ENCODE results near the gene OR4K17. TPM values are rescaled to one million over a fixed set of nuclear protein-coding genes. Genes with fewer than 3 reads are reported as not detected.
"Not testable (repeated sequence)": the region's sequence is repeated elsewhere in the genome, so short reads cannot be mapped to it uniquely, and the experiment has no call there.

The OR4K17 gene, protein sequence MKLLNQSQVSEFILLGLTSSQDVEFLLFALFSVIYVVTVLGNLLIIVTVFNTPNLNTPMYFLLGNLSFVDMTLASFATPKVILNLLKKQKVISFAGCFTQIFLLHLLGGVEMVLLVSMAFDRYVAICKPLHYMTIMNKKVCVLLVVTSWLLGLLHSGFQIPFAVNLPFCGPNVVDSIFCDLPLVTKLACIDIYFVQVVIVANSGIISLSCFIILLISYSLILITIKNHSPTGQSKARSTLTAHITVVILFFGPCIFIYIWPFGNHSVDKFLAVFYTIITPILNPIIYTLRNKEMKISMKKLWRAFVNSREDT
- total RNA-seq (2021): not detected in 2 replicates
- not detected for Bru-seq, nascent RNA
- not detected for BruChase-seq, experiment 1, labeled RNA remaining after a 2-hour chase
- BruChase-seq, experiment 2, labeled RNA remaining after a 6-hour chase: not detected
- long read RNA-seq: 0 reads

DNA sequence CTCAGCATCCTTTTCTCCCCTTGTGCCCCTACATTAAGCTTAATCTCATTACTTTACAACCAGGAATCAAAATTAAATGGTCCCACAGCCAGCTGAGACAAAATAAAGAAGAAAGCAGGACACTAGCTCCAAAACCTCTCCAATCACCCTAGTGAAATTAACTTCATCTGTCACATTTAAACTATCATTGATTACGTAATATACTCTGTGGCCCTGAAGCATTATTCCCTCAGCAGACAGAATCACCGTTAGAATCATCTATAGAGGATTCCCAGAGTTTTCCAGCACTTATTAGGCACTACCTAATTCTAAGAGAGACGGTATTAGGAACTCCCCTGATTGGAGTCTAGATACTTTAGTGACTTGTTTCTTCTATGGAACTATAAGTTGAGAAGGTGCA, at the start of gene OR4K17:
TSS of gene OR4K17 (plus strand) at position 302 of the 400 bp plus-strand sequence. CDS start 6,761 bp downstream, outside the sequence.
- Histone ChIP-seq H3K27me3 (ENCODE audit: insufficient read depth, low read depth) (no peaks in the 10 kb centered on the region), H3K9me2 (ENCODE audit: insufficient read depth) (no peaks in the 10 kb centered on the region), H3F3A (ENCODE audit: insufficient read depth, low read depth) (no peaks in the 10 kb centered on the region), H3K27ac (no peak within 1 kb of the TSS), H2AFZ (no peak within 1 kb of the TSS), H4K20me1 (ENCODE audit: insufficient read depth) (no peaks in the 10 kb centered on the region), H3K9me3 (ENCODE audit: insufficient read depth, low read depth) (no peaks in the 10 kb centered on the region), H3K79me2 (ENCODE audit: low read depth) (no peaks in the 10 kb centered on the region), H3K4me1 (replicated peaks; ENCODE audit: insufficient read depth) (no peaks in the 10 kb centered on the region), H3K4me3 (no peak within 1 kb of the TSS), H3K4me2 (no peak within 1 kb of the TSS), H3K36me3 (ENCODE audit: low read depth) (no peaks in the 10 kb centered on the region)
- intact Hi-C loops (cut with micrococcal nuclease; ENCODE audit: unreplicated experiment): no loop called here
- TF ChIP-seq, protein P1, sequence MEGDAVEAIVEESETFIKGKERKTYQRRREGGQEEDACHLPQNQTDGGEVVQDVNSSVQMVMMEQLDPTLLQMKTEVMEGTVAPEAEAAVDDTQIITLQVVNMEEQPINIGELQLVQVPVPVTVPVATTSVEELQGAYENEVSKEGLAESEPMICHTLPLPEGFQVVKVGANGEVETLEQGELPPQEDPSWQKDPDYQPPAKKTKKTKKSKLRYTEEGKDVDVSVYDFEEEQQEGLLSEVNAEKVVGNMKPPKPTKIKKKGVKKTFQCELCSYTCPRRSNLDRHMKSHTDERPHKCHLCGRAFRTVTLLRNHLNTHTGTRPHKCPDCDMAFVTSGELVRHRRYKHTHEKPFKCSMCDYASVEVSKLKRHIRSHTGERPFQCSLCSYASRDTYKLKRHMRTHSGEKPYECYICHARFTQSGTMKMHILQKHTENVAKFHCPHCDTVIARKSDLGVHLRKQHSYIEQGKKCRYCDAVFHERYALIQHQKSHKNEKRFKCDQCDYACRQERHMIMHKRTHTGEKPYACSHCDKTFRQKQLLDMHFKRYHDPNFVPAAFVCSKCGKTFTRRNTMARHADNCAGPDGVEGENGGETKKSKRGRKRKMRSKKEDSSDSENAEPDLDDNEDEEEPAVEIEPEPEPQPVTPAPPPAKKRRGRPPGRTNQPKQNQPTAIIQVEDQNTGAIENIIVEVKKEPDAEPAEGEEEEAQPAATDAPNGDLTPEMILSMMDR (conservative IDR thresholded peaks at IDR 0.05): no peak
- no peak for TF ChIP-seq EZH2 (IDR thresholded peaks at IDR 0.05; ENCODE audit: low read depth)
- ChIA-PET CTCF (no interaction called here), POLR2A (ENCODE audit: unreplicated experiment) (interaction anchor here (0.6 kb wide), 1 partner anchor 9 kb away, joined by 3 read pairs; no protein-coding TSS in a partner anchor)
- BruUV-seq (replicated peaks): no TSS peak
- DNase-seq: no peak

GRCh38 chr14:20092050-20092449, 18.5 kb upstream of the OR4K17 start:
- TF ChIP-seq, protein P1 (conservative IDR thresholded peaks at IDR 0.05): no peak
- TF ChIP-seq EZH2 (IDR thresholded peaks at IDR 0.05; ENCODE audit: low read depth): no peak
- H3K27me3 ChIP-seq (ENCODE audit: insufficient read depth, low read depth): no peaks in the 10 kb centered on the region
- no peaks in the 10 kb centered on the region for H3F3A ChIP-seq (ENCODE audit: insufficient read depth, low read depth)
- H3K27ac ChIP-seq: no peak overlapping the region
- no peaks in the 10 kb centered on the region for H3K79me2 ChIP-seq (ENCODE audit: low read depth)
- BruUV-seq (replicated peaks): no TSS peak
- DNase-seq: no peak
- H4K20me1 ChIP-seq (ENCODE audit: insufficient read depth): no peaks in the 10 kb centered on the region
- H3K9me2 ChIP-seq (ENCODE audit: insufficient read depth): no peaks in the 10 kb centered on the region; the same call in 1 of the 2 replicates
- H3K4me3 ChIP-seq: no peak overlapping the region
- no peaks in the 10 kb centered on the region for H3K9me3 ChIP-seq (ENCODE audit: insufficient read depth, low read depth)
- H3K4me2 ChIP-seq: no peak overlapping the region
- intact Hi-C loops (cut with micrococcal nuclease; ENCODE audit: unreplicated experiment): no loop called here
- no peaks in the 10 kb centered on the region for H3K4me1 ChIP-seq (replicated peaks; ENCODE audit: insufficient read depth)
- CTCF ChIA-PET: no interaction called here
- no peaks in the 10 kb centered on the region for H3K36me3 ChIP-seq (ENCODE audit: low read depth)
- POLR2A ChIA-PET (ENCODE audit: unreplicated experiment): no interaction called here
- no peak overlapping the region for H2AFZ ChIP-seq

DNA sequence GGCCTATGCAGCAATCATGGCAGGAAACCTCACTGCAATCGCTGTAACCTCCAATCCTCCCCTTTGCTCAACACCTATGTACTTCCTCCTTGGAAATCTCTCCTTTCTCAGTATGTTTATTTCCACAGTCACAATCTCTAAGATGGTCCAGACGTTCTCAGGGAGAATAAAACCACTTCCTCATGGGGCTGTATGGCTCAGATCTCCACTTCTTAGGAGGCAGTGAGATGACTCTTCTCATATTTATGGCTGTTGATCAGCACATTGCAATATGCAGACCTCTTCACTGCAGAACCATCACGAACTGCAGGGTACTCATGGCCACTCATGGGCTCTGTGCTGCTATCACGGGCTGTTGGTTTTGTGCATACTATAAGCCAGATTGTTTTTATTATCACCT, 17.1 kb upstream of the OR4K17 start:
- H3K27me3 ChIP-seq (ENCODE audit: insufficient read depth, low read depth): no peaks in the 10 kb centered on the region
- DNase-seq: no peak
- H2AFZ ChIP-seq: no peak overlapping the region
- H3K27ac ChIP-seq: no peak overlapping the region
- BruUV-seq (replicated peaks): no TSS peak
- CTCF ChIA-PET: no interaction called here
- TF ChIP-seq, protein P1 (conservative IDR thresholded peaks at IDR 0.05): no peak
- TF ChIP-seq EZH2 (IDR thresholded peaks at IDR 0.05; ENCODE audit: low read depth): no peak
- POLR2A ChIA-PET (ENCODE audit: unreplicated experiment): no interaction called here
- no peaks in the 10 kb centered on the region for H3K9me3 ChIP-seq (ENCODE audit: insufficient read depth, low read depth)
- no peak overlapping the region for H3K4me3 ChIP-seq
- no peak overlapping the region for H3K4me2 ChIP-seq
- no peaks in the 10 kb centered on the region for H3K4me1 ChIP-seq (replicated peaks; ENCODE audit: insufficient read depth)
- H3K36me3 ChIP-seq (ENCODE audit: low read depth): no peaks in the 10 kb centered on the region
- H3F3A ChIP-seq (ENCODE audit: insufficient read depth, low read depth): no peaks in the 10 kb centered on the region
- no peaks in the 10 kb centered on the region for H4K20me1 ChIP-seq (ENCODE audit: insufficient read depth)
- intact Hi-C loops (cut with micrococcal nuclease; ENCODE audit: unreplicated experiment): no loop called here
- no peaks in the 10 kb centered on the region; the same call in 1 of the 2 replicates for H3K9me2 ChIP-seq (ENCODE audit: insufficient read depth)
- H3K79me2 ChIP-seq (ENCODE audit: low read depth): no peaks in the 10 kb centered on the region

- H3K4me1 ChIP-seq (replicated peaks; ENCODE audit: insufficient read depth); H3K4me2 ChIP-seq; H3K9me2 ChIP-seq (ENCODE audit: insufficient read depth); H2AFZ ChIP-seq; intact Hi-C loops (cut with micrococcal nuclease; ENCODE audit: unreplicated experiment); H4K20me1 ChIP-seq (ENCODE audit: insufficient read depth); H3F3A ChIP-seq (ENCODE audit: insufficient read depth, low read depth); CTCF ChIA-PET; BruUV-seq (replicated peaks); H3K36me3 ChIP-seq (ENCODE audit: low read depth); H3K4me3 ChIP-seq; H3K27me3 ChIP-seq (ENCODE audit: insufficient read depth, low read depth); DNase-seq; H3K79me2 ChIP-seq (ENCODE audit: low read depth); POLR2A ChIA-PET (ENCODE audit: unreplicated experiment); H3K27ac ChIP-seq; H3K9me3 ChIP-seq (ENCODE audit: insufficient read depth, low read depth): not testable (repeated sequence)
These were observed 11.4 kb upstream of the OR4K17 start for GRCh38 chr14:20098926-20099770.
